HG02571 (cell line): ENCODE results near the gene SEPTIN12.

Experiments
- ATAC-seq: cut with Tn5 transposase; IDR thresholded peaks from one replicate; pipeline ENCODE4 v1.9.1; 2021; ENCODE audit warnings: mild to moderate bottlenecking, moderate library complexity; ENCODE audit not compliant: unreplicated experiment

The SEPTIN12 gene

GRCh38 chr16:4803401-4803844 lies 15.3 kb upstream of the SEPTIN12 start:
- no peak for ATAC-seq

GRCh38 chr16:4802659-4803287 lies 14.6 kb upstream of the SEPTIN12 start:
- peak; percentile 90 for ATAC-seq

- peak; percentile 55 for ATAC-seq
Observed at GRCh38 chr16:4801962-4802658, 14.0 kb upstream of the SEPTIN12 start, which contains the start of gene ROGDI. Gene ROGDI (minus strand): TSS chr16:4802633. CDS start chr16:4802571, 62 bp downstream.

- no peak for ATAC-seq
Observed at GRCh38 chr16:4801051-4801961, 13.2 kb upstream of the SEPTIN12 start.

- no peak for ATAC-seq
Observed at GRCh38 chr16:4800290-4801041, 12.3 kb upstream of the SEPTIN12 start.

- ATAC-seq: no peak
Observed at GRCh38 chr16:4799171-4799855, 11.2 kb upstream of the SEPTIN12 start.

GRCh38 chr16:4798456-4798855 lies 10.3 kb upstream of the SEPTIN12 start:
- ATAC-seq: no peak

GRCh38 chr16:4797805-4798252 lies 9.7 kb upstream of the SEPTIN12 start:
- no peak for ATAC-seq

- ATAC-seq: no peak
Observed at GRCh38 chr16:4796982-4797804, 9.0 kb upstream of the SEPTIN12 start.

GRCh38 chr16:4795828-4796572 lies 7.9 kb upstream of the SEPTIN12 start:
- ATAC-seq: no peak

GRCh38 chr16:4795181-4795827 lies 7.2 kb upstream of the SEPTIN12 start, which contains the start of gene SMIM22:
Gene SMIM22 (plus strand): TSS chr16:4795369. CDS start chr16:4795735, 366 bp downstream.
- ATAC-seq: no peak

- no peak for ATAC-seq
Observed at GRCh38 chr16:4792951-4793513, 4.9 kb upstream of the SEPTIN12 start.

- ATAC-seq: no peak
Observed at GRCh38 chr16:4790871-4791270, 2.7 kb upstream of the SEPTIN12 start.

- ATAC-seq: no peak
Observed at GRCh38 chr16:4790261-4790660, 2.1 kb upstream of the SEPTIN12 start.

GRCh38 chr16:4788910-4789309 lies 765 bp upstream of the SEPTIN12 start:
- ATAC-seq: no peak

- ATAC-seq: no peak
Observed at GRCh38 chr16:4788489-4788889, 344 bp upstream of the SEPTIN12 start.

GRCh38 chr16:4787068-4787467 lies 1.1 kb downstream of the SEPTIN12 start:
- no peak for ATAC-seq
